Naive thymus-derived CD4-positive, alpha-beta T cell (primary cell): ENCODE results near the gene ANKRD2. TPM values are rescaled to one million over a fixed set of nuclear protein-coding genes. Genes with fewer than 3 reads are reported as not detected.

Experiments
- ATAC-seq: fragments of 150-1000 bp; cut with Tn5 transposase; 2 replicates; pipeline ENCODE4 v1.10.0; 2021; ENCODE audit warnings: mild to moderate bottlenecking, moderate library complexity
- CTCF ChIA-PET: fragments of 350-600 bp; sonication (Branson Sonifier 250); formaldehyde crosslinking; loops from one replicate; lab custom pipeline; 2021; ENCODE audit warnings: antibody characterized with exemption; lab: Charles Lee
- POLR2A ChIA-PET: fragments of 350-600 bp; sonication (Branson Sonifier 250); formaldehyde crosslinking; loops from one replicate; lab custom pipeline; 2021; ENCODE audit warnings: antibody characterized with exemption, inconsistent platforms; lab: Charles Lee
- DNase-seq, 9 donors: peaks; one replicate each; pipeline versions ENCODE4 v3.0.0 to v3.0.0-alpha.2; 2020 to 2022; ENCODE audit warnings: mixed read lengths in 1 of 9
- H3K27ac ChIP-seq: one replicate; pipeline ENCODE4 v1.7.0; 2013; ENCODE audit warnings: mild to moderate bottlenecking, low read depth, low read length, moderate library complexity
- H3K27me3 ChIP-seq, 2 donors: one replicate each; pipeline ENCODE4 v1.7.0; 2013; ENCODE audit warnings: low read length in 2 of 2, mild to moderate bottlenecking in 2 of 2, moderate library complexity in 2 of 2; ENCODE audit not compliant: control insufficient read depth in 2 of 2, insufficient read depth in 2 of 2
- H3K36me3 ChIP-seq, 3 experiments: 1 replicate in 2 of 3; 2 replicates in 1 of 3; pipeline ENCODE4 v1.7.0; 2013; ENCODE audit warnings: low read length in 3 of 3, mild to moderate bottlenecking in 3 of 3, moderate library complexity in 1 of 3; ENCODE audit not compliant: insufficient read depth in 3 of 3, control insufficient read depth in 2 of 3
- H3K4me1 ChIP-seq, 2 donors: one replicate each; pipeline ENCODE4 v1.7.0; 2013; ENCODE audit warnings: low read length in 2 of 2, mild to moderate bottlenecking in 2 of 2, moderate library complexity in 1 of 2; ENCODE audit not compliant: control insufficient read depth in 2 of 2, insufficient read depth in 2 of 2
- H3K4me3 ChIP-seq: 2 replicates; pipeline ENCODE4 v1.7.0; 2013; ENCODE audit warnings: mild to moderate bottlenecking, low read length
- H3K9me3 ChIP-seq, 3 experiments: 1 replicate in 2 of 3; 2 replicates in 1 of 3; pipeline ENCODE4 v1.7.0; 2013; ENCODE audit warnings: low read length in 3 of 3; ENCODE audit not compliant: control insufficient read depth in 2 of 3
- H3K27ac Mint-ChIP-seq, 9 donors: one replicate each; pipeline ENCODE4 v1.8.0; 2020 to 2022; ENCODE audit warnings: mixed read lengths in 9 of 9, mild to moderate bottlenecking in 8 of 9, moderate library complexity in 5 of 9, inconsistent platforms in 2 of 9
- H3K27me3 Mint-ChIP-seq, 5 donors: one replicate each; pipeline ENCODE4 v1.8.0; 2021 to 2022; ENCODE audit warnings: mixed read lengths in 5 of 5, mild to moderate bottlenecking in 1 of 5
- H3K36me3 Mint-ChIP-seq, 5 donors: one replicate each; pipeline ENCODE4 v1.8.0; 2020 to 2022; ENCODE audit warnings: mixed read lengths in 5 of 5, mild to moderate bottlenecking in 3 of 5, inconsistent platforms in 1 of 5
- H3K4me1 Mint-ChIP-seq, 7 donors: one replicate each; pipeline ENCODE4 v1.8.0; 2020 to 2022; ENCODE audit warnings: mixed read lengths in 7 of 7, mild to moderate bottlenecking in 3 of 7, inconsistent platforms in 1 of 7
- H3K4me3 Mint-ChIP-seq, 10 donors: one replicate each; pipeline ENCODE4 v1.8.0; 2020 to 2022; ENCODE audit warnings: mild to moderate bottlenecking in 10 of 10, mixed read lengths in 10 of 10, moderate library complexity in 6 of 10, inconsistent platforms in 2 of 10
- H3K9me3 Mint-ChIP-seq, 11 donors: one replicate each; pipeline ENCODE4 v1.8.0; 2020 to 2022; ENCODE audit warnings: mixed read lengths in 11 of 11, mild to moderate bottlenecking in 4 of 11, inconsistent platforms in 1 of 11, moderate library complexity in 1 of 11
- intact Hi-C, 2 donors: fragments of 100-400 bp; cut with micrococcal nuclease; formaldehyde crosslinking; loops; one replicate each; pipeline ENCODE4 v1.15.1; 2023
- polyA plus RNA-seq, 2 donors: library from polyadenylated mRNA; unstranded; fragments of 300-500 nt; fragmentation: Illumina TruSeq; gene quantifications; one replicate each; pipeline ENCODE4 v1.2.3, GENCODE V29; 2021
- total RNA-seq, 6 experiments: library from RNA in 5 of 6; stranded (reverse) in 5 of 6; gene quantifications; 1 replicate in 5 of 6; 2 replicates in 1 of 6; pipeline ENCODE4 v1.2.3 and lab custom pipeline; 2021 to 2026

The ANKRD2 gene
- total and polyA plus RNA-seq, 7 experiments from 2014 or later = 0.22 TPM; not detected in 6

DNA sequence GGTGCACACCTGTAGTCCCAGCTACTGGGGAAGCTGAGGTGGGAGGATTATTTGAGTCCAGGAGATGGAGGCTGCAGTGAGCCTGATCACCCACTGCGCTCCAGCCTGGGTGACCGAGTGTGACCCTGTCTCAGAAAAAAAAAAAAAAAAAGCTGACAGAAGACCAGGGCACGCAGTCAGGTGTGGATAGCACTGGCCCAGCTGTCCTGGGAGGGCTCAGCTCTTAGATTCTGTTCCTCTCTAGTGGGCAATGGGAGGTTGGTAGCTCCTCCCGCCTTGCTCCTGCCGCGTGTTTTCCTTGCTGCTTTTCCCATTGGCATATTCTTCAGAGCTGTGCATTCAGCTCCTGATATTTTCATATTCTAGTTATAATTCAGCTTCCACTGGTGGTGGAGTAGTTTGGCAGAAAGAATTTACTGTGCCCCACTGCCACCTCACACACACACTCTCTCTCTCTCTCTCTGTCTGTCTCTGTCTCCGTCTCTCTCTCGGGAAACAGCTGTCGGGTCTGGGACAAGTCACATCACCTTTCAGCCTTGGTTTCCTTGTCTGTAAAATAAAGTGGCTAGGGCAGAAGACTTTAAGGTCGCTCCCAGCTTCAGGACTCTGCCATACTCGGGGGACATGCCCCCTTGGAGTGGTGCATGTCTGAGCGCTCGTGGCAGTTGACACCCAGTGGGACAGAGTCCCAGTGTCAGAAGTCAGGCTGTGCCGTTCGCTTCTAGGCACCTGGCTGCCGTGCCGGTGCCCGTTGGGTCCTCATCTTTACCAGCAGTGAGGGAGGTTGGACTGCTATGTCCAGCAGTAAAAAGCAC, 25.9 kb upstream of the ANKRD2 start:
- ChIA-PET POLR2A (interaction anchor here (0.7 kb wide), 1 partner anchor 155 kb away, joined by 3 read pairs; no protein-coding TSS in a partner anchor), CTCF (interaction anchor here (0.5 to 1.1 kb wide), 2 partner anchors 13 to 887 kb away, joined by 3 read pairs; no protein-coding TSS in a partner anchor)
- no peak overlapping the region for H3K4me3 Mint-ChIP-seq
- ATAC-seq = no peak
- intact Hi-C loops = no loop called here
- H3K36me3 Mint-ChIP-seq = no peaks in the 10 kb centered on the region
- H3K9me3 ChIP-seq = no peaks in the 10 kb centered on the region
- H3K27ac Mint-ChIP-seq = no peak overlapping the region
- H3K27me3 Mint-ChIP-seq = peaks cover 0 to 3% (median 0%) of the 10 kb centered on the region in 5 donors
- no peaks in the 10 kb centered on the region for H3K4me1 ChIP-seq
- no peak for DNase-seq
- peaks cover 0 to 19% (median 0%) of the 10 kb centered on the region in 7 donors for H3K4me1 Mint-ChIP-seq
- H3K27me3 ChIP-seq = no peaks in the 10 kb centered on the region
- H3K36me3 ChIP-seq = no peaks in the 10 kb centered on the region
- no peak overlapping the region for H3K27ac ChIP-seq
- no peaks in the 10 kb centered on the region for H3K9me3 Mint-ChIP-seq
- no peak overlapping the region for H3K4me3 ChIP-seq

DNA sequence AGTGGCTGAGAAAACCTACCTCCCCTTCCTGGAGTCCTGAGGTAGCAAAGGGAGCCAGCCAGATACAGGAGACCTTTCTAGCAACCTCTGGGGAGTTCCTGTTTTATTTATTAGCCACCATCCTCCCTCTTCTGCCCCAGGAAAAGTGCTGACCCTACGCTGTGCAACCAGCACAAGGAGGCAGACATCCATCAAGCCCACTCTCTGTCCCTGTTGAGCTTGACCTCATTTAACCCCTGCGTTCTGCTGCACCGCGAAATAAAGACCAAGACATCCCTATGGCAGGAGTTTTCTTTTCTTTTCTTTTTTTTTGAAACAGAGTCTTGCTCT, 25.3 kb upstream of the ANKRD2 start:
- Histone ChIP-seq H3K9me3 (no peaks in the 10 kb centered on the region), H3K27me3 (no peaks in the 10 kb centered on the region), H3K4me1 (no peaks in the 10 kb centered on the region), H3K27ac (no peak overlapping the region), H3K36me3 (no peaks in the 10 kb centered on the region), H3K4me3 (no peak overlapping the region)
- CTCF ChIA-PET = no interaction called here
- Mint-ChIP-seq H3K27ac (no peak overlapping the region), H3K9me3 (no peaks in the 10 kb centered on the region), H3K4me1 (peaks cover 0 to 14% (median 0%) of the 10 kb centered on the region in 7 donors), H3K27me3 (peaks cover 0 to 3% (median 0%) of the 10 kb centered on the region in 5 donors), H3K4me3 (no peak overlapping the region), H3K36me3 (no peaks in the 10 kb centered on the region)
- DNase-seq = no peak
- ATAC-seq = no peak
- POLR2A ChIA-PET = no interaction called here
- intact Hi-C loops = no loop called here

DNA sequence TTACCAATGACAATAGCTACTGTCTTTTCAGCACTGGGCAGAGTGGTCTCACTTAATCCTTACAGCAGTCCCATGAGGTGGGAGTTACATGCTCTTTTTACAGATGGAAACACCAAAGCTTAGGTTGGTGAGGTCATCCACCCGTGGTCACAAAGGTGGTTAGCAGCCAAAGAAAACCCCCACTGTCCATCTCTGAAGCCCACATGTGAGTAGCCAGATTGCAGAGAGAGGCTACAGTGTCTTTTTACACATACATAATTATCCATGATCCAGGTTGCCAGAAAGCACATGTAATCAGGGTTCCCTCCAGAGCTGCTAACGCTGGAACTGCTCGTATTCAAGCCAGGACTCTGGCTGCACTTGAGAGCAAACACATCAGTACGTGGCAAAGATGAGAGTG, 24.6 kb upstream of the ANKRD2 start:
- H3K27ac ChIP-seq = no peak overlapping the region
- H3K27ac Mint-ChIP-seq = no peak overlapping the region
- H3K4me1 ChIP-seq = no peaks in the 10 kb centered on the region
- ChIA-PET CTCF (no interaction called here), POLR2A (no interaction called here)
- peaks cover 0 to 10% (median 0%) of the 10 kb centered on the region in 7 donors for H3K4me1 Mint-ChIP-seq
- no peaks in the 10 kb centered on the region for H3K9me3 ChIP-seq
- no peak overlapping the region for H3K4me3 ChIP-seq
- DNase-seq (no peak), ATAC-seq (no peak)
- H3K36me3 Mint-ChIP-seq = no peaks in the 10 kb centered on the region
- no peaks in the 10 kb centered on the region for H3K27me3 ChIP-seq
- H3K9me3 Mint-ChIP-seq = no peaks in the 10 kb centered on the region
- intact Hi-C loops = no loop called here
- H3K27me3 Mint-ChIP-seq = peaks cover 0 to 3% (median 0%) of the 10 kb centered on the region in 5 donors
- no peak overlapping the region for H3K4me3 Mint-ChIP-seq
- no peaks in the 10 kb centered on the region for H3K36me3 ChIP-seq

DNA sequence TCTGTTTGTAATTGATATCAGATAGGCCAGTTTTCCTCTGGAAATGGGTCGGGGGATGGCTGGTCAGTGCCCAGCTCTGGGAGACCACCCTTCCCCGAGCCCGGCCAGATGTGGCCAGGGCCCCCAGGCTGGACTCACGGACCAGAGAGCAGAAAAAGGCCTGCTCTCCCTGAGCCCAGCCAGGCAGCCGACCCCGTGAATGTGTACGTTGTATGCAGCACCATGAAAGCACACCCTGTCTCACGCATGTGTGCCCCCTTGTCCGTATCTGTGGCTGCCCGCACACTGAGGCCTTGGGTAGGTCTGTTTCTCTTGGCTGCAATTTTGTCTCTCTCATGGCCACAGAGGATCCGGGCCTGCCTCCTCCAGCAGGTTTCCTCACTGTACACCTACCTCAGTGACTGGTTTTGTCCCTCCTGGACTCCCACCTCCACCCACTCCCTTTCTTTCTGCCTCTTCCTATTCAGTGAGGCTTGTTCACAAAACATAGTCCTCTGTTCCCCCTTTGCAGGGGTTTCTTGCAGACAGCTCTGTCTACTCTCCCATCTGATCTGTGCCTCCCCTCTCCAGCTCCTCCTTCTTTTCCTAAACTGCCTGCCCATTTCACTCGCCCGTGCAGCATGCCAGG, 23.6 kb upstream of the ANKRD2 start:
- Histone ChIP-seq H3K27me3 (no peaks in the 10 kb centered on the region), H3K36me3 (no peaks in the 10 kb centered on the region), H3K4me3 (no peak overlapping the region), H3K9me3 (no peaks in the 10 kb centered on the region), H3K4me1 (no peaks in the 10 kb centered on the region), H3K27ac (no peak overlapping the region)
- H3K27ac Mint-ChIP-seq = peak overlapping the region in 1 of 9 donors; percentile 1
- intact Hi-C loops = no loop called here
- ChIA-PET POLR2A (no interaction called here), CTCF (interaction anchor here (0.8 kb wide), 1 partner anchor 87 kb away, joined by 3 read pairs; no protein-coding TSS in a partner anchor)
- DNase-seq (no peak), ATAC-seq (no peak)
- H3K36me3 Mint-ChIP-seq = no peaks in the 10 kb centered on the region
- H3K27me3 Mint-ChIP-seq = peaks cover 0 to 3% (median 0%) of the 10 kb centered on the region in 5 donors
- H3K9me3 Mint-ChIP-seq = no peaks in the 10 kb centered on the region
- H3K4me1 Mint-ChIP-seq = peaks cover 0 to 8% (median 0%) of the 10 kb centered on the region in 7 donors
- no peak overlapping the region for H3K4me3 Mint-ChIP-seq

DNA sequence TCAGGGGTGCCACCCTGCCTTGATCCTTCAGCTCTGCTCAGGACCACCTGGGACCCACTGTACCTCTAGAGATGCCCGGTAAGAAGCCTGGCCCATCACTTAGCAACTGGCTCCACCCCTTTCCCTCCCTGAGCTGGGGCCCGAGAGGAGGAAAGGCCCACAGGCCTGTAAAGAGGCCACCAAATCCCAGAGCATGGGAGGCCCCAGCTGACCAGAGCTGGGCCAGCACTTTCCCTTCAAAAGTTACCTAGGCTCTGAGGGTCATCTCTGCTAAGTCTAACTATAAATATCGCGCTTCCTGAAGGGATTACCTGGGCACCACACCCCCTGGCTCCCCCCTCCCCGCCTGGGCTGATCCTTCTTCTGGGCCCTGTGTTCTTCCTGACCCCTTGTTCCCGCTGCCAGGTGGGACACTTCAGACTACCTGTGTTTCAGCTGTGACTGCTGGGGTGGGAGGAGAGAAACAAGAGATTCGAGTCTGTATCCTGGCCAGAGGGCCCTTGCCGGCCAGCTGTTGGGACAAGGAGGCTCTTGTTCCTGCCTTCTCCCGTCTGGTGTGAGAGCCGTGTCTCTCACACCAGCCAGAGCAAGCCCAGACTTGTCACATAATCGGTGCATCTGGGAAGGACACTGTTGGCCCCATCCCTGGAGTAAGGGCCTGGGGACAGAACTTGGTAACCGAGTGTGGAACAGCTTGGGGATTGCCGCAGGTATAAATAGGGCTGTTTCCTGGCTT, 22.8 kb upstream of the ANKRD2 start:
- no peaks in the 10 kb centered on the region for H3K9me3 Mint-ChIP-seq

DNA sequence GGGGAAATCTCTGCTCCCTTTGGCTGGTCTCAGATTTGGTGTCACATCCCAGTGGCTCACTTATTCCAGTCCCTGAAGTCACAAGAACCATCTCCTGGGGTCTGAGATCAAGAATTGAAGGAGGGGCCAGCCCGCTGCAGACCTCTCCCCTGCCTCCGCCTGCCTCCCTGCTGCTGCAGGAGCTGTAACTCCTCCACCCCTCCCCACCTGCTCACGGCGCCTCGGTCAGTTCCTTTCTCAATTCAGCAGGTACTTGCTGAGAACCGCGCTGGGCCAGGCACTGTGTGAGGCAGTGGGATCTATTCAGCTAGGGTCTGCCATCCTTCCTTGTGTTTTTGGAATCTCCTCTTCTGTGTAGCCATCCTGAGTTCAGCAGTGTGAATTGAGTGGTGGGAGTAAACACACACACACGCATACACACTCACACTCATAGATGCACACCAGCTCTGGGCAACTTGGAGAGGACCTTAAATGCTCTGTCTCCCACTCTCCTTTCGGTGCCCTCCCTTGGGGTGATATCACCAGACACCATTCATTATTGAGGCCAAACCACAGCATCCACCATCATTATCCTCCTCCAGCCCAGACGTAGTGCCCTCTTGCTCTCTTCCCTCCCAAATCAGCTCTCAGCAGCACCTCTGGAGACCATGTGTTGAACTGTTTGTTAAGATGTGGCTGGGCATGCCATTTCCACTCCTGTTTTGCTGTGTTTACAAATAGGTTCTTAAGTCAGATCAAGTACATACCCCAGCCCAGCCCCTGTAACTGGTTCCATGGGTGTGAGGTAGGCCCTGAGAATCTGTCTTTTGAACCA, 22.0 kb upstream of the ANKRD2 start:
- peaks cover 0 to 3% (median 0%) of the 10 kb centered on the region in 11 donors for H3K9me3 Mint-ChIP-seq
- ChIA-PET CTCF (interaction anchor here (0.5 to 6.9 kb wide), 4 partner anchors 18 to 352 kb away, joined by 3 to 64 read pairs (median 4); no protein-coding TSS in a partner anchor), POLR2A (no interaction called here)
- Histone ChIP-seq H3K27me3 (no peaks in the 10 kb centered on the region), H3K4me1 (no peaks in the 10 kb centered on the region), H3K4me3 (no peak overlapping the region), H3K27ac (no peak overlapping the region), H3K9me3 (no peaks in the 10 kb centered on the region), H3K36me3 (no peaks in the 10 kb centered on the region)
- no peaks in the 10 kb centered on the region for H3K36me3 Mint-ChIP-seq
- intact Hi-C loops = loop anchor here in 1 of 2 donors (5.0 kb wide), 2 partner anchors 53 to 103 kb away; partner anchors contain the start of genes EXOSC1, MMS19, UBTD1 and ZDHHC16
- peaks cover 0 to 4% (median 0%) of the 10 kb centered on the region in 7 donors for H3K4me1 Mint-ChIP-seq
- peaks cover 0 to 3% (median 0%) of the 10 kb centered on the region in 5 donors for H3K27me3 Mint-ChIP-seq
- DNase-seq = no peak
- no peak for ATAC-seq
- H3K27ac Mint-ChIP-seq = peak overlapping the region in 1 of 9 donors; percentile 48
- no peak overlapping the region for H3K4me3 Mint-ChIP-seq

More for the DNA sequence above, 22.8 kb upstream of the ANKRD2 start:
- peaks cover 0 to 3% (median 0%) of the 10 kb centered on the region in 5 donors for H3K27me3 Mint-ChIP-seq
- peaks cover 0 to 8% (median 0%) of the 10 kb centered on the region in 7 donors for H3K4me1 Mint-ChIP-seq
- no peak overlapping the region for H3K4me3 Mint-ChIP-seq
- Histone ChIP-seq H3K4me3 (no peak overlapping the region), H3K27me3 (no peaks in the 10 kb centered on the region), H3K4me1 (no peaks in the 10 kb centered on the region), H3K9me3 (no peaks in the 10 kb centered on the region), H3K27ac (no peak overlapping the region), H3K36me3 (no peaks in the 10 kb centered on the region)
- no peak for ATAC-seq
- POLR2A ChIA-PET = no interaction called here
- intact Hi-C loops = loop anchor here in 1 of 2 donors (5.0 kb wide), 2 partner anchors 52 to 102 kb away; partner anchors contain the start of genes EXOSC1, MMS19, UBTD1 and ZDHHC16
- CTCF ChIA-PET = interaction anchor here (0.6 to 0.8 kb wide), 2 partner anchors 22 to 88 kb away, joined by 3 read pairs; no protein-coding TSS in a partner anchor
- H3K36me3 Mint-ChIP-seq = no peaks in the 10 kb centered on the region
- no peak overlapping the region for H3K27ac Mint-ChIP-seq
- no peak for DNase-seq
